ENCODE results near the gene ZMYND12.

Gene ZMYND12

DNA sequence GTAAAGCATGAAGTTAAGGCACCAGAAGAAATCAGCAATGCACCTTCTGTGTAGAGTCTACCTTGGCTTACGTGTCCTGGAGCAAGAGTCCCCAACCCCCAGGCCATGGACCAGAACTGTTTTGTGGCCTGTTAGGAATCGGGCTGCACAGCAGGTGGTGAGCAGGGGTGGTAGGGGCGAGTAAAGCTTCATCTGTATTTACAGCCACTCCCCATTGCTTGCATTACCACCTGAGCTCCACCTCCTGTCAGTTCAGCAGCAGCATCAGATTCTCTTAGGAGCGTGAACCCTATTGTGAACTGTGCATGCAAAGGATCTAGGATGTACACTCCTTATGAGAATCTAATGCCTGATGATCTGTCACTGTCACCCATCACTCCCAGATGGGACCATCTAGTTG lies 21.5 kb downstream of the ZMYND12 start:
- TF ChIP-seq EZH2 (IDR thresholded peaks at IDR 0.05; ENCODE audit: borderline replicate concordance, low read length) (no peak), CTCF (IDR thresholded peaks at IDR 0.05; ENCODE audit: low read length) (no peak)
- H3K79me2 ChIP-seq (ENCODE audit: insufficient read depth, low read length): no peaks in the 10 kb centered on the region
- no peaks in the 10 kb centered on the region for H3F3A ChIP-seq (ENCODE audit: insufficient read depth, low read length)
- H3K27me3 ChIP-seq (ENCODE audit: insufficient read depth, low read length): no peaks in the 10 kb centered on the region
- H3K4me1 ChIP-seq (ENCODE audit: insufficient read depth, low read length, severe bottlenecking): no peaks in the 10 kb centered on the region
- H3K27ac ChIP-seq (ENCODE audit: low read depth, low read length, poor library complexity, severe bottlenecking): no peak overlapping the region
- H4K20me1 ChIP-seq (ENCODE audit: insufficient read depth, low read length): no peaks in the 10 kb centered on the region
- H3K9ac ChIP-seq (ENCODE audit: low read length): no peak overlapping the region
- H3K4me2 ChIP-seq (ENCODE audit: low read length): no peak overlapping the region
- H3K9me2 ChIP-seq (ENCODE audit: low read depth, low read length): no peaks in the 10 kb centered on the region
- H2AFZ ChIP-seq (ENCODE audit: low read length): no peak overlapping the region
- H3K36me3 ChIP-seq (ENCODE audit: insufficient read depth, low read length): no peaks in the 10 kb centered on the region
- H3K9me3 ChIP-seq (ENCODE audit: low read length): no peaks in the 10 kb centered on the region
- H3K4me3 ChIP-seq (ENCODE audit: low read depth, low read length, poor library complexity, severe bottlenecking): no peak overlapping the region

DNA sequence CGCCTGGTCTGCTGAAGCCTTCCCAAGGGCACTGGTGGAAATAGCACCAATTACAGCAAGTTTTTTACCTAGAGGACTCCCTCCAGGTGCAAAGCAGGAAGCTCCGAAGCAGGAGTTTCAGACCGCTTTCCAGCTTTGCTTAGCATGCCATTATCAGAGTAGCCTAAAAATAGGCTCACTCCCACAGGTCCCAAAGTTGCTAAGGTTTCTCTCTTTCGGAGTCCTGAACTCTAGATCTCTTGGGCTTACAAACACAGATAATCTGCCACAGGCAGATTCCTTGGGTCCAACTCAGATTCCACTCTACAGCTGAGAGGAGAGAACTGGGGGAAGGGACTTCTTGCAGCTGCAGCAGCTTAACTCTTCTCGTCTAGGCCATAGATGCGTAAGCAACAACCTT lies 22.5 kb downstream of the ZMYND12 start:
- Histone ChIP-seq H3K27me3 (ENCODE audit: insufficient read depth, low read length) (no peaks in the 10 kb centered on the region), H3K4me3 (ENCODE audit: low read depth, low read length, poor library complexity, severe bottlenecking) (no peak overlapping the region), H3K27ac (ENCODE audit: low read depth, low read length, poor library complexity, severe bottlenecking) (no peak overlapping the region), H3F3A (ENCODE audit: insufficient read depth, low read length) (no peaks in the 10 kb centered on the region), H3K4me2 (ENCODE audit: low read length) (no peak overlapping the region), H3K79me2 (ENCODE audit: insufficient read depth, low read length) (no peaks in the 10 kb centered on the region), H2AFZ (ENCODE audit: low read length) (no peak overlapping the region), H3K4me1 (ENCODE audit: insufficient read depth, low read length, severe bottlenecking) (no peaks in the 10 kb centered on the region), H3K9me2 (ENCODE audit: low read depth, low read length) (no peaks in the 10 kb centered on the region), H3K9me3 (ENCODE audit: low read length) (no peaks in the 10 kb centered on the region), H3K36me3 (ENCODE audit: insufficient read depth, low read length) (no peaks in the 10 kb centered on the region), H3K9ac (ENCODE audit: low read length) (no peak overlapping the region), H4K20me1 (ENCODE audit: insufficient read depth, low read length) (no peaks in the 10 kb centered on the region)
- TF ChIP-seq EZH2 (IDR thresholded peaks at IDR 0.05; ENCODE audit: borderline replicate concordance, low read length) (no peak), CTCF (IDR thresholded peaks at IDR 0.05; ENCODE audit: low read length) (no peak)

GRCh38 chr1:42432714-42433113 lies 23.1 kb downstream of the ZMYND12 start:
- TF ChIP-seq CTCF (IDR thresholded peaks at IDR 0.05; ENCODE audit: low read length) (no peak), EZH2 (IDR thresholded peaks at IDR 0.05; ENCODE audit: borderline replicate concordance, low read length) (no peak)

More at GRCh38 chr1:42432714-42433113, 23.1 kb downstream of the ZMYND12 start:
- H4K20me1 ChIP-seq (ENCODE audit: insufficient read depth, low read length): no peaks in the 10 kb centered on the region
- no peaks in the 10 kb centered on the region for H3K9me2 ChIP-seq (ENCODE audit: low read depth, low read length)
- H3K4me1 ChIP-seq (ENCODE audit: insufficient read depth, low read length, severe bottlenecking): no peaks in the 10 kb centered on the region
- no peaks in the 10 kb centered on the region for H3F3A ChIP-seq (ENCODE audit: insufficient read depth, low read length)
- H3K9ac ChIP-seq (ENCODE audit: low read length): no peak overlapping the region
- H3K4me3 ChIP-seq (ENCODE audit: low read depth, low read length, poor library complexity, severe bottlenecking): no peak overlapping the region
- H3K4me2 ChIP-seq (ENCODE audit: low read length): no peak overlapping the region
- no peaks in the 10 kb centered on the region for H3K79me2 ChIP-seq (ENCODE audit: insufficient read depth, low read length)
- H3K27me3 ChIP-seq (ENCODE audit: insufficient read depth, low read length): no peaks in the 10 kb centered on the region
- no peak overlapping the region for H3K27ac ChIP-seq (ENCODE audit: low read depth, low read length, poor library complexity, severe bottlenecking)
- H2AFZ ChIP-seq (ENCODE audit: low read length): no peak overlapping the region
- no peaks in the 10 kb centered on the region for H3K9me3 ChIP-seq (ENCODE audit: low read length)
- H3K36me3 ChIP-seq (ENCODE audit: insufficient read depth, low read length): no peaks in the 10 kb centered on the region
